HepG2 (cell line): ENCODE results near the gene JPT2. TPM values are rescaled to one million over a fixed set of nuclear protein-coding genes. Genes with fewer than 3 reads are reported as not detected.

Experiments used
- ARID4A ChIP-seq: sonication (generic); formaldehyde crosslinking; IDR thresholded peaks from 2 replicates; pipeline ENCODE4 v1.5.0; 2020; ENCODE audit warnings: mild to moderate bottlenecking, missing genetic modification reagents, borderline replicate concordance
- ATF4 ChIP-seq, 2 experiments: fragments of 450-650 bp in 1 of 2; sonication (generic) in 1 of 2; formaldehyde crosslinking; IDR thresholded peaks; 2 replicates each; pipeline versions ENCODE4 v1.5.0 to v1.8.0; 2020 to 2022; ENCODE audit warnings: mild to moderate bottlenecking in 1 of 2, missing genetic modification reagents in 1 of 2
- ELF1 ChIP-seq: sonication (generic); formaldehyde crosslinking; IDR thresholded peaks from 2 replicates; pipeline ENCODE4 v1.4.0; 2020; ENCODE audit warnings: missing genetic modification reagents
- FOXP1 ChIP-seq, 2 experiments: fragments of 450-650 bp in 1 of 2; IDR thresholded peaks; 2 replicates each; pipeline ENCODE4 v1.6.1; 2017 to 2018; ENCODE audit warnings: antibody characterized with exemption in 1 of 2
- HES4 ChIP-seq: sonication (generic); formaldehyde crosslinking; IDR thresholded peaks from 2 replicates; pipeline ENCODE4 v1.9.0; 2021; ENCODE audit warnings: mild to moderate bottlenecking, missing genetic modification reagents, borderline replicate concordance
- HOMEZ ChIP-seq: IDR thresholded peaks from 2 replicates; pipeline ENCODE4 v1.6.1; 2016; ENCODE audit warnings: low read depth
- HOXA5 ChIP-seq: sonication (generic); formaldehyde crosslinking; IDR thresholded peaks from 2 replicates; pipeline ENCODE4 v1.4.0; 2020; ENCODE audit warnings: missing genetic modification reagents
- KLF15 ChIP-seq: sonication (generic); formaldehyde crosslinking; IDR thresholded peaks from 2 replicates; pipeline ENCODE4 v1.8.1; 2023; ENCODE audit warnings: borderline replicate concordance, mild to moderate bottlenecking, inconsistent platforms, missing genetic modification reagents, mixed read lengths
- MTF2 ChIP-seq: sonication (generic); formaldehyde crosslinking; IDR thresholded peaks from 2 replicates; pipeline ENCODE4 v1.5.0; 2020; ENCODE audit warnings: missing genetic modification reagents, borderline replicate concordance
- MXD4 ChIP-seq: IDR thresholded peaks from 2 replicates; pipeline ENCODE4 v1.6.1; 2016; ENCODE audit warnings: mild to moderate bottlenecking, missing biosample characterization, missing genetic modification reagents
- MXI1 ChIP-seq: IDR thresholded peaks from 3 replicates; pipeline ENCODE4 v1.6.1; 2012; ENCODE audit warnings: low read depth, low read length, inconsistent platforms, borderline replicate concordance
- NFE2L2 ChIP-seq: fragments of 150-350 bp; IDR thresholded peaks from 2 replicates; pipeline ENCODE4 v1.6.1; 2014; ENCODE audit warnings: low read length
- SMC3 ChIP-seq: IDR thresholded peaks from 2 replicates; pipeline ENCODE4 v1.6.1; 2011; ENCODE audit warnings: low read length, improper control_type of control experiment
- SPEN ChIP-seq: sonication (generic); formaldehyde crosslinking; IDR thresholded peaks from 2 replicates; pipeline ENCODE4 v1.5.1; 2020; ENCODE audit warnings: low read depth, mild to moderate bottlenecking, missing genetic modification reagents
- TFDP2 ChIP-seq: sonication (generic); formaldehyde crosslinking; IDR thresholded peaks from 2 replicates; pipeline ENCODE4 v1.4.0; 2020; ENCODE audit warnings: missing genetic modification reagents
- TGIF2 ChIP-seq: IDR thresholded peaks from 2 replicates; pipeline ENCODE4 v1.6.1; 2016; ENCODE audit warnings: control low read depth, missing compliant biosample characterization
- ZNF124 ChIP-seq: sonication (generic); formaldehyde crosslinking; IDR thresholded peaks from 2 replicates; pipeline ENCODE4 v1.4.0; 2020; ENCODE audit warnings: missing genetic modification reagents
- ZNF317 ChIP-seq: sonication (generic); formaldehyde crosslinking; IDR thresholded peaks from 2 replicates; pipeline ENCODE4 v1.5.0; 2020; ENCODE audit warnings: mild to moderate bottlenecking, missing genetic modification reagents
- ZNF329 ChIP-seq: sonication (generic); formaldehyde crosslinking; IDR thresholded peaks from 2 replicates; pipeline ENCODE4 v1.9.0; 2021; ENCODE audit warnings: low read depth, mild to moderate bottlenecking, missing genetic modification reagents
- ZNF333 ChIP-seq: sonication (generic); formaldehyde crosslinking; IDR thresholded peaks from 2 replicates; pipeline ENCODE4 v1.4.0; 2020; ENCODE audit warnings: mild to moderate bottlenecking, missing genetic modification reagents, borderline replicate concordance
- ZNF589 ChIP-seq: sonication (generic); formaldehyde crosslinking; conservative IDR thresholded peaks from 2 replicates; pipeline ENCODE4 v1.8.0; 2022; ENCODE audit warnings: mild to moderate bottlenecking, moderate library complexity, missing genetic modification reagents
- polyA plus RNA-seq, 8 experiments: library from polyadenylated mRNA; depleted of rRNA in 3 of 8; stranded (reverse) in 7 of 8; unstranded in 1 of 8; fragments of >200 nt; fragmentation: Illumina TruSeq in 4 of 8; extraction: Trizol in 4 of 8; gene quantifications; 2 replicates each; pipeline versions ENCODE4 v1.2.1 to v1.2.3, GENCODE V29; 2011 to 2016; ENCODE audit warnings: low read depth in 4 of 8, missing spikeins in 1 of 8, mixed read lengths in 1 of 8; ENCODE audit not compliant: insufficient read depth in 1 of 8
- total RNA-seq, 5 experiments: library from RNA; depleted of rRNA; stranded (reverse); fragments of >200 nt; fragmentation: Illumina TruSeq; extraction: Trizol; gene quantifications; 2 replicates each; pipeline ENCODE4 v1.2.3, GENCODE V29; 2016; ENCODE audit warnings: low read depth in 1 of 5

Gene JPT2
- total and polyA plus RNA-seq, 2 of the 13 experiments (the other 11 are each of a cell fraction or from before 2014, with no cell fraction given) = 53.5 to 89.4 TPM

- TF ChIP-seq SMC3 (no peak), ZNF333 (CRISPR knock-in tag) (no peak), ZNF329 (CRISPR knock-in tag) (no peak; the same call in 1 of the 2 replicates), NFE2L2 (no peak), ZNF317 (CRISPR knock-in tag) (0 out of 2 replicates have a peak, but pooled peaks have one; percentile 33), MXI1 (peak; percentile 77; the same call in 2 of the 3 replicates), SPEN (CRISPR knock-in tag) (peak; percentile 97), MXD4 (CRISPR knock-in tag) (peak; percentile 66; the same call in 1 of the 2 replicates), ZNF124 (CRISPR knock-in tag) (no peak; the same call in 1 of the 2 replicates), KLF15 (CRISPR knock-in tag) (no peak), ATF4 (CRISPR knock-in tag; IDR thresholded peaks at IDR 0.05) (no peak), ARID4A (CRISPR knock-in tag) (peak; percentile 89), HES4 (CRISPR knock-in tag) (peak; percentile 31; the same call in 1 of the 2 replicates), MTF2 (no peak), TFDP2 (CRISPR knock-in tag) (peak; percentile 75), HOXA5 (peak; percentile 59; the same call in 1 of the 2 replicates), ELF1 (CRISPR knock-in tag) (peak; percentile 64), ZNF589 (no peak; the same call in 1 of the 2 replicates), FOXP1 (IDR thresholded peaks at IDR 0.05) (no peak), FOXP1 (CRISPR knock-in tag; IDR thresholded peaks at IDR 0.05) (no peak), TGIF2 (CRISPR knock-in tag) (no peak), HOMEZ (CRISPR knock-in tag) (no peak)
Observed at GRCh38 chr16:1705688-1706385, 27.8 kb downstream of the JPT2 start, which contains the start of gene MAPK8IP3 (continued).
